ENCODE measurements around the gene CDA.

DNA sequence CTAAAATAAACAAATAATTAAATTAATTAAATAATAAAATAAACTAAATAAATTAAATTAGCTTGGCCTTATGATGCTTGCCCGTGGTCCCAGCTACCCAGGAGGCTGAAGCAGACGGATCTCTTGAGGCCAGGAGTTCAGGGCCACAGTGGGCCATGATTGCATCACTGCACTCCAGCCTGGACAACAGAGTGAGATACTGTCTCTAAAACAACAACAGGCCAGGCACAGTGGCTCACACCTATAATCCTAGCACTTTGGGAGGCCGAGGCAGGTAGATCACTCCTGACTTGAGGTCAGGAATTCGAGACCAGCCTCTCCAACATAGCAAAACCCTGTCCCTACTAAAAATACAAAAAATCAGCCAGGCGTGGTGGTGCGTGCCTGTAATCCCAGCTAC lies 32.1 kb downstream of the CDA start:
- no peak for TF ChIP-seq CTCF (IDR thresholded peaks at IDR 0.05)
- TF ChIP-seq POLR2A (IDR thresholded peaks at IDR 0.05): no peak
- no peak for TF ChIP-seq EP300 (IDR thresholded peaks at IDR 0.05)
